ENCODE results near the gene TMTC1. TPM values are rescaled to one million over a fixed set of nuclear protein-coding genes. Genes with fewer than 3 reads are reported as not detected.

The TMTC1 gene
- total RNA-seq, 1 donor from 2014 or later: 1.4 TPM

- no peak overlapping the region for H3K27ac Mint-ChIP-seq
- H3K4me3 Mint-ChIP-seq (ENCODE audit: low read depth): no peak overlapping the region
- no peaks in the 10 kb centered on the region for H3K4me1 Mint-ChIP-seq (ENCODE audit: low read depth)
- intact Hi-C loops (cut with micrococcal nuclease): no loop called here
- DNase-seq (ENCODE audit: low spot score): no peak
- no peaks in the 10 kb centered on the region for H3K9me3 Mint-ChIP-seq
- no peaks in the 10 kb centered on the region for H3K36me3 Mint-ChIP-seq (ENCODE audit: low read depth)
- H3K27me3 Mint-ChIP-seq (ENCODE audit: low read depth): peaks cover 3% of the 10 kb centered on the region
These were observed 290.9 kb downstream of the TMTC1 start for GRCh38 chr12:29492891-29493290.

GRCh38 chr12:29486972-29487371 lies 296.8 kb downstream of the TMTC1 start:
- Mint-ChIP-seq H3K4me1 (ENCODE audit: low read depth) (no peaks in the 10 kb centered on the region), H3K4me3 (ENCODE audit: low read depth) (no peak overlapping the region), H3K27me3 (ENCODE audit: low read depth) (peaks cover 3% of the 10 kb centered on the region), H3K9me3 (no peaks in the 10 kb centered on the region), H3K36me3 (ENCODE audit: low read depth) (no peaks in the 10 kb centered on the region), H3K27ac (no peak overlapping the region)
- no peak for DNase-seq (ENCODE audit: low spot score)
- intact Hi-C loops (cut with micrococcal nuclease): no loop called here

GRCh38 chr12:29463198-29463597 lies 320.5 kb downstream of the TMTC1 start:
- H3K27ac Mint-ChIP-seq: no peak overlapping the region
- no peak overlapping the region for H3K4me3 Mint-ChIP-seq (ENCODE audit: low read depth)
- H3K36me3 Mint-ChIP-seq (ENCODE audit: low read depth): no peaks in the 10 kb centered on the region
- intact Hi-C loops (cut with micrococcal nuclease): no loop called here
- no peak for DNase-seq (ENCODE audit: low spot score)
- H3K27me3 Mint-ChIP-seq (ENCODE audit: low read depth): no peaks in the 10 kb centered on the region
- no peaks in the 10 kb centered on the region for H3K4me1 Mint-ChIP-seq (ENCODE audit: low read depth)
- no peaks in the 10 kb centered on the region for H3K9me3 Mint-ChIP-seq

GRCh38 chr12:29460082-29460481 lies 323.7 kb downstream of the TMTC1 start:
- Mint-ChIP-seq H3K4me3 (ENCODE audit: low read depth) (no peak overlapping the region), H3K27me3 (ENCODE audit: low read depth) (peaks cover 1% of the 10 kb centered on the region), H3K27ac (no peak overlapping the region), H3K4me1 (ENCODE audit: low read depth) (no peaks in the 10 kb centered on the region), H3K36me3 (ENCODE audit: low read depth) (no peaks in the 10 kb centered on the region), H3K9me3 (no peaks in the 10 kb centered on the region)
- no peak for DNase-seq (ENCODE audit: low spot score)
- intact Hi-C loops (cut with micrococcal nuclease): no loop called here

- Mint-ChIP-seq H3K4me1 (ENCODE audit: low read depth) (no peaks in the 10 kb centered on the region), H3K36me3 (ENCODE audit: low read depth) (no peaks in the 10 kb centered on the region), H3K9me3 (no peaks in the 10 kb centered on the region), H3K27me3 (ENCODE audit: low read depth) (peaks cover 1% of the 10 kb centered on the region), H3K27ac (no peak overlapping the region), H3K4me3 (ENCODE audit: low read depth) (no peak overlapping the region)
- intact Hi-C loops (cut with micrococcal nuclease): no loop called here
- DNase-seq (ENCODE audit: low spot score): no peak
These were observed 328.7 kb downstream of the TMTC1 start for GRCh38 chr12:29455087-29455486.

GRCh38 chr12:29451888-29452287 lies 331.9 kb downstream of the TMTC1 start:
- intact Hi-C loops (cut with micrococcal nuclease): no loop called here

More at GRCh38 chr12:29451888-29452287, 331.9 kb downstream of the TMTC1 start:
- Mint-ChIP-seq H3K4me1 (ENCODE audit: low read depth) (no peaks in the 10 kb centered on the region), H3K9me3 (no peaks in the 10 kb centered on the region), H3K27me3 (ENCODE audit: low read depth) (peaks cover 1% of the 10 kb centered on the region), H3K27ac (no peak overlapping the region), H3K4me3 (ENCODE audit: low read depth) (no peak overlapping the region), H3K36me3 (ENCODE audit: low read depth) (no peaks in the 10 kb centered on the region)
- DNase-seq (ENCODE audit: low spot score): no peak

Measured in activated T-helper 2 cell treated with anti-CD3 and anti-CD28 coated beads, Interferon-gamma antibody, Interleukin-2, Interleukin-4, amounts not matched to agents 10 μg/mL and 5 μg/mL and 100 μg/mL, durations not matched to agents 14 hours and 24 hours and 36 hours (primary cell).